K562 (cell line): ENCODE measurements around the gene KASH5. TPM values are rescaled to one million over a fixed set of nuclear protein-coding genes. Genes with fewer than 3 reads are reported as not detected.

ENCODE experiments used
- CREB3L1 ChIP-seq: fragments of 450-650 bp; IDR thresholded peaks from 2 replicates; pipeline ENCODE4 v1.6.1; 2014; ENCODE audit warnings: low read depth, mild to moderate bottlenecking, moderate library complexity, borderline replicate concordance
- DNMT1 ChIP-seq: fragments of 450-650 bp; IDR thresholded peaks from 2 replicates; pipeline ENCODE4 v1.6.1; 2016; ENCODE audit warnings: antibody characterized with exemption, mild to moderate bottlenecking
- E2F6 ChIP-seq, 2 experiments: IDR thresholded peaks; 2 replicates each; pipeline ENCODE4 v1.6.1; 2011; ENCODE audit warnings: borderline replicate concordance in 1 of 2, control low read depth in 1 of 2, low read depth in 1 of 2, low read length in 1 of 2, mild to moderate bottlenecking in 1 of 2, mixed read lengths in 1 of 2, moderate library complexity in 1 of 2; ENCODE audit not compliant: insufficient read depth in 1 of 2, insufficient read length in 1 of 2, poor library complexity in 1 of 2, severe bottlenecking in 1 of 2; ENCODE audit errors: extremely low read depth in 1 of 2
- E2F8 ChIP-seq: fragments of 450-650 bp; IDR thresholded peaks from 2 replicates; pipeline ENCODE4 v1.7.1; 2018; ENCODE audit warnings: mild to moderate bottlenecking, low read depth; ENCODE audit not compliant: partially characterized antibody
- HLTF ChIP-seq: fragments of 450-650 bp; IDR thresholded peaks from 2 replicates; pipeline ENCODE4 v1.6.1; 2016
- HMGXB4 ChIP-seq: sonication (generic); formaldehyde crosslinking; IDR thresholded peaks from 2 replicates; pipeline ENCODE4 v1.8.1; 2023; ENCODE audit warnings: mild to moderate bottlenecking, missing genetic modification reagents
- SMARCA4 ChIP-seq: fragments of 450-650 bp; IDR thresholded peaks from 2 replicates; pipeline ENCODE4 v1.6.1; 2016
- ZNF143 ChIP-seq: sonication (generic); formaldehyde crosslinking; IDR thresholded peaks from 2 replicates; pipeline ENCODE4 v1.9.0; 2022; ENCODE audit warnings: mild to moderate bottlenecking, missing genetic modification reagents
- ZNF232 ChIP-seq: sonication (generic); formaldehyde crosslinking; IDR thresholded peaks from 2 replicates; pipeline ENCODE4 v1.8.0; 2022; ENCODE audit warnings: mild to moderate bottlenecking, missing genetic modification reagents
- ZNF280A ChIP-seq: fragments of 450-650 bp; IDR thresholded peaks from 2 replicates; pipeline ENCODE4 v1.6.1; 2018; ENCODE audit warnings: mild to moderate bottlenecking, low read depth; ENCODE audit not compliant: partially characterized antibody
- ZNF609 ChIP-seq: sonication (generic); formaldehyde crosslinking; IDR thresholded peaks from 2 replicates; pipeline ENCODE4 v1.8.1; 2023; ENCODE audit warnings: missing genetic modification reagents, mild to moderate bottlenecking, borderline replicate concordance
- ZSCAN32 ChIP-seq: fragments of 450-650 bp; formaldehyde crosslinking; IDR thresholded peaks from 2 replicates; pipeline ENCODE4 v1.4.0; 2020; ENCODE audit warnings: mild to moderate bottlenecking, moderate library complexity
- polyA plus RNA-seq, 8 experiments: library from polyadenylated mRNA; depleted of rRNA in 4 of 8; stranded (reverse) in 5 of 8; unstranded in 3 of 8; fragments of >200 nt; fragmentation: Nextera tagmentation in 2 of 8; fragmentation: Illumina TruSeq in 1 of 8; extraction: Ambion mirVana in 2 of 8; extraction: Trizol in 1 of 8; gene quantifications; 2 replicates each; pipeline versions ENCODE4 v1.2.1 to v1.2.3, GENCODE V29; 2011 to 2014; ENCODE audit warnings: inconsistent platforms in 1 of 8, missing spikeins in 1 of 8
- total RNA-seq, 7 experiments: library from RNA; depleted of rRNA in 6 of 7; stranded (reverse); fragments of >200 nt in 6 of 7; fragmentation: Illumina TruSeq in 2 of 7; extraction: Trizol in 2 of 7; gene quantifications; 2 replicates each; pipeline versions ENCODE4 v1.2.1 to v1.2.3, GENCODE V29; 2011 to 2021; ENCODE audit warnings: low replicate concordance in 1 of 7

KASH5 gene
- total and polyA plus RNA-seq, 9 of the 15 experiments (the other 6 are each of a cell fraction or from before 2014, with no cell fraction given): 0.07 to 0.84 (median 0.34) TPM; not detected in 1

GRCh38 chr19:49422407-49423070, 34.5 kb downstream of the KASH5 start (continued):
- TF ChIP-seq CREB3L1 (peak; percentile 55; the same call in 1 of the 2 replicates), ZNF280A (no peak), HMGXB4 (CRISPR knock-in tag) (no peak), SMARCA4 (0 out of 2 replicates have a peak, but pooled peaks have one; percentile 18), ZNF143 (CRISPR knock-in tag) (no peak), E2F8 (peak; percentile 28), E2F6 (IDR thresholded peaks at IDR 0.05; ENCODE audit: borderline replicate concordance in 1 of 2, extremely low read depth in 1 of 2, insufficient read depth in 1 of 2, insufficient read length in 1 of 2, low read depth in 1 of 2, low read length in 1 of 2, poor library complexity in 1 of 2, severe bottlenecking in 1 of 2) (peak; percentile 99), ZSCAN32 (CRISPR knock-in tag) (no peak), ZNF232 (CRISPR knock-in tag) (no peak), HLTF (peak; percentile 62; the same call in 1 of the 2 replicates), ZNF609 (CRISPR knock-in tag) (no peak), DNMT1 (no peak)
